Mesendoderm (in vitro differentiated cells): ENCODE results near the gene OLIG3.

ENCODE experiments used
- DNase-seq: peaks from one replicate; pipeline ENCODE4 v3.0.0; 2013
- H2AK5ac ChIP-seq: 2 replicates; pipeline ENCODE4 v1.6.1; 2013; ENCODE audit warnings: low read length, inconsistent platforms
- H2BK120ac ChIP-seq: 2 replicates; pipeline ENCODE4 v1.6.1; 2013; ENCODE audit warnings: low read depth, mild to moderate bottlenecking, low read length, moderate library complexity, mixed read lengths
- H2BK15ac ChIP-seq: replicated peaks from 2 replicates; pipeline ENCODE4 v1.6.1; 2013; ENCODE audit warnings: low read depth, mild to moderate bottlenecking, moderate library complexity
- H2BK5ac ChIP-seq: 2 replicates; pipeline ENCODE4 v1.6.1; 2013; ENCODE audit warnings: low read length, inconsistent platforms
- H3K18ac ChIP-seq: 2 replicates; pipeline ENCODE4 v1.6.1; 2013; ENCODE audit warnings: mild to moderate bottlenecking, low read length, mixed read lengths
- H3K23ac ChIP-seq: one replicate; pipeline ENCODE4 v1.6.1; 2013; ENCODE audit warnings: low read length
- H3K27ac ChIP-seq: 2 replicates; pipeline ENCODE4 v1.5.1; 2013; ENCODE audit warnings: low read depth, mild to moderate bottlenecking, inconsistent platforms, low read length, moderate library complexity
- H3K27me3 ChIP-seq: 2 replicates; pipeline ENCODE4 v1.6.1; 2013; ENCODE audit warnings: low read length, control low read depth, mild to moderate bottlenecking, inconsistent platforms; ENCODE audit not compliant: insufficient read depth, poor library complexity
- H3K36me3 ChIP-seq: 2 replicates; pipeline ENCODE4 v1.6.1; 2013; ENCODE audit warnings: low read length, inconsistent platforms; ENCODE audit not compliant: control insufficient read depth, insufficient read depth
- H3K4ac ChIP-seq: one replicate; pipeline ENCODE4 v1.6.1; 2013; ENCODE audit warnings: low read depth, mild to moderate bottlenecking, low read length, moderate library complexity
- H3K4me1 ChIP-seq: 2 replicates; pipeline ENCODE4 v1.6.1; 2013; ENCODE audit warnings: low read depth, low read length, inconsistent platforms; ENCODE audit not compliant: control insufficient read depth
- H3K4me2 ChIP-seq: 2 replicates; pipeline ENCODE4 v1.6.1; 2013; ENCODE audit warnings: low read length
- H3K4me3 ChIP-seq: 2 replicates; pipeline ENCODE4 v1.5.1; 2013; ENCODE audit warnings: mild to moderate bottlenecking, low read length
- H3K56ac ChIP-seq: one replicate; pipeline ENCODE4 v1.6.1; 2013; ENCODE audit warnings: low read length
- H3K79me1 ChIP-seq: 2 replicates; pipeline ENCODE4 v1.6.1; 2013; ENCODE audit warnings: low read length, inconsistent platforms
- H3K79me2 ChIP-seq: 2 replicates; pipeline ENCODE4 v1.6.1; 2013; ENCODE audit warnings: mild to moderate bottlenecking, low read length; ENCODE audit not compliant: control insufficient read depth, insufficient read depth
- H3K9ac ChIP-seq: 2 replicates; pipeline ENCODE4 v1.6.1; 2013; ENCODE audit warnings: low read length, inconsistent platforms
- H4K5ac ChIP-seq: one replicate; pipeline ENCODE4 v1.6.1; 2013; ENCODE audit warnings: low read length
- H4K8ac ChIP-seq: one replicate; pipeline ENCODE4 v1.6.1; 2013; ENCODE audit warnings: low read depth, mild to moderate bottlenecking, control low read depth, low read length, moderate library complexity
- WGBS: extraction: QIAGEN DNeasy Blood & Tissue Kit; methylation state at CpG from one replicate; pipeline ENCODE4 v1.1.7; 2013; ENCODE audit warnings: low lambda C conversion rate, missing lambda C conversion rate; ENCODE audit not compliant: insufficient coverage; ENCODE audit errors: extremely low coverage; 5-methylcytosine and 5-hydroxymethylcytosine counted together

Gene OLIG3

DNA sequence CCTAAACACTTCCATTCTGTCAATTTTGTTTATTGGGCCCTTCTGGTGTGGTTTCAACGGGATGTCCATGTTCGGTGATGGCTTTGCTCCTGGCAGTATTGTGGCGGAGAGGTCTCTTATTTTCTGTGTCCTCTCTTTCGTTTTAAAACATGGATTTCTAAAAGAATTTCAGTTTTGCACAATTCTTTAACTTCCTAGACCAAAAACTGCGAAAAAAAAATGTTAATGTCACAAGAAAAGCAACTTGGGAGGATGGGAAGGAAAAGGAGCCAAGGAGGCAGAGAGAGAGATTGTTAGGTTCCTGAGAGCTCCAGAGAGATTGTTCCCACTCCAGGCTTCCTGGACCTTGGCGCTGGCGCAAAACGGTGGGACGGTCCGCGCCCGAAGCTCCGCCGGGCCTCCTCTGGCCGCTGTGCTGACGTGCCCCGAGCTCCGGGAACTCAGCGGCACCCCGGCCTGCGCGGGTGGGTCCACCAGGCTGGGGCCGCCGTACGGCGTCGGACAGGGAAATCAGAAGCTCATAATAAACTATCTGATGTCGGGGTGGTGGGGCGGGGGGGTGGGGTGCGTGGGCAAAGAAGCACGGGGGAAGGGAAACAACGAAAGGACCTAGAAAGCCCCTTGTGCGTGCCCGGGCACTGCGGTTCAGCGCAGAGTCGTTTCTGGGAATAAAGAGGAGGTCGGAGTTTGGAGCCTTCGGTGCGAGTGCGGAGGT, 951 bp upstream of the OLIG3 start:
- no peak overlapping the region for H2BK120ac ChIP-seq
- H4K5ac ChIP-seq, result no peak overlapping the region
- no peak overlapping the region for H3K4me3 ChIP-seq
- DNase-seq, result no peak
- H3K79me2 ChIP-seq, result no peaks in the 10 kb centered on the region
- H3K27me3 ChIP-seq, result peaks cover 85% of the 10 kb centered on the region
- H3K79me1 ChIP-seq, result no peaks in the 10 kb centered on the region
- H4K8ac ChIP-seq, result no peak overlapping the region
- no CpG with 5 or more reads among the region's 41 CpGs for WGBS
- no peak overlapping the region for H2BK15ac ChIP-seq
- H3K9ac ChIP-seq, result no peak overlapping the region
- no peak overlapping the region for H3K18ac ChIP-seq
- peak overlapping the region; percentile 21 for H3K4me2 ChIP-seq
- H2BK5ac ChIP-seq, result no peak overlapping the region
- no peaks in the 10 kb centered on the region for H3K36me3 ChIP-seq
- H3K4me1 ChIP-seq, result peaks cover 5% of the 10 kb centered on the region
- H3K4ac ChIP-seq, result no peak overlapping the region
- no peak overlapping the region for H3K27ac ChIP-seq
- H3K56ac ChIP-seq, result no peak overlapping the region
- no peak overlapping the region for H2AK5ac ChIP-seq
- no peak overlapping the region for H3K23ac ChIP-seq

DNA sequence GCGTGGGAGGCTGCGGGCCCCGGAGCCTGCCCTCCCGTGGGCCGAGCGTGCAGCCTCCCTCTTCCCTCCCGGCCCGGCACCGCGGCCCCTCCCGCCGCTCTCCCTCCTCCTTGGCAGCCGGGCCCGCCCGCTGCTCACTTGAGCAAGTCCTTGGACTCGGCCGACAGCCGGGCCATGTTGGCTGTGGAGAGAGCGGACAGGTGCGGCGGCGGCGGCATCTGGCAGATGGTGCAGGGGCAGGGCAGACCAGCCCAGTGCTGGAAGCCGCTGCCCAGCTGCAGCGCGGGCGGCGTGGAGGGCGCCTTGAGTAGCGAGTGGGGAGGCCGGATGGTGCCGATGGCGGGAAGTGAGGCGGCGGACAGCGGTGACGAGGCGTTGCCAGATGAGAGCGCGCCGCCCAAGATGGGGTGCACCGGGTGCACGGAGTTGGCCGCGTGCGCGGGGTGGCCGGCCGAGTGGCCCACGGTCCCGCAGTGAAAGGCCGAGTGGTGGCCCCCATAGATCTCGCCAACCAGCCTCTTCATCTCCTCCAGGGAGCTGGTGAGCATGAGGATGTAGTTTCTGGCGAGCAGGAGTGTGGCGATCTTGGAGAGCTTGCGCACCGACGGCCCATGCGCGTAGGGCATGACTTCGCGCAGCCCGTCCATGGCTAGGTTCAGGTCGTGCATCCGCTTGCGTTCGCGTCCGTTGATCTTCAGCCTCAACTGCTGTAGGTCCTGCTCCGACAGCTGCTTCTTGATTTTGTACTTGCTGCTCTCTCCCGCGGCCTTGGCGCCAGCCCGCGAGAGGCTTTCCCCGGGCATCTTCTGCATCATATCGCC, 766 bp downstream of the OLIG3 start:
- H3K9ac ChIP-seq, result no peak overlapping the region
- H3K23ac ChIP-seq, result no peak overlapping the region
- H2AK5ac ChIP-seq, result no peak overlapping the region
- H2BK5ac ChIP-seq, result no peak overlapping the region
- H3K4me1 ChIP-seq, result peaks cover 6% of the 10 kb centered on the region
- H3K4ac ChIP-seq, result no peak overlapping the region
- H3K79me2 ChIP-seq, result no peaks in the 10 kb centered on the region
- no peak overlapping the region for H2BK15ac ChIP-seq
- no peak overlapping the region for H3K18ac ChIP-seq
- H3K56ac ChIP-seq, result no peak overlapping the region
- WGBS, result no CpG with 5 or more reads among the region's 77 CpGs
- H4K5ac ChIP-seq, result no peak overlapping the region
- no peaks in the 10 kb centered on the region for H3K36me3 ChIP-seq
- H3K79me1 ChIP-seq, result no peaks in the 10 kb centered on the region
- peak; percentile 57 for DNase-seq
- peak overlapping the region; percentile 31 for H3K4me2 ChIP-seq
- H3K27ac ChIP-seq, result no peak overlapping the region
- H4K8ac ChIP-seq, result no peak overlapping the region
- H2BK120ac ChIP-seq, result no peak overlapping the region
- no peak overlapping the region for H3K4me3 ChIP-seq
- peaks cover 96% of the 10 kb centered on the region for H3K27me3 ChIP-seq

DNA sequence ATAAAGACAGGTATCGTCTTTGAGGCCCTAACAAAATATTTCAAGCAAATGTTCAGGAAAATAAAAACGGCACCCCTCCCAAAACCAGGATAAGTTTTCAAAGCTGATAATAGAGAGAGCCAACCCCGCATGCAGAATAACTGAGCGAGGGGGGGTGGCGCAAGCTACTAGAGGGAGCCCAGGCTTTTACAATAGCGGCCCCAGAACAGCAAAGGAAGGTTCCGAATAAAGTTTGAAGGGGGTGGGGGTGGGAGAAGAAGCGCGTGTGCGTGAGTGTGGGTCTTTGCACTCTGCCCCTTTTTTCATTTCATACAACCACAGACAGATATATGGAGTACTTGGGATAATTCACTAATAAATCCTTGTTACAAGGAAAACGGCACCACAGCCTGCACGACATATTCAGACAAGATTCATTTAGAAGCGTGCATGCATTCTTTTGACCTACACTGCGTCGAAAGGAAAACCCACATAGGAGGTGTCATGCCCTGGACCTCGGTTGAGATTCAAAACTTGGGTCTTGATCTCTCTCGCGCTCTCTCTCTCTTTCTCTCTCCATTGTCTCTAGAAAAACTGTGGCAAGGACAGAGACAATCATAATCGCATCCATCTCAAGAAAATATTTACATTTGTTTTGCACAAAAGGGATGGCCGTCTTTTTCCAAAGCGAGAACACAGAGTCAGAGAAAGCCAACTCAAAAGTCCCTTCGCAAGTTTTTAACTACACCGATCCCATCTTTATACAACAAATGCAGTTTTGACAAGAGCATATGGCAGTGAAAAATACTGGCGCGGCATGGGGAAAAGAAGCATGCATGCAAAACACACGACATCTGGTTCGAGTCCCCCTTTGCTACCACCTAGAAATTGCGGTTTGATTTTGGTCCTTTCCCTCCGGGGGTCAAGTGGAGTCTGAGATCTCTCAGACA, 1.6 kb downstream of the OLIG3 start:
- no peak overlapping the region for H2AK5ac ChIP-seq
- H2BK120ac ChIP-seq, result no peak overlapping the region
- no peaks in the 10 kb centered on the region for H3K36me3 ChIP-seq
- no peak overlapping the region for H2BK15ac ChIP-seq
- WGBS, result no CpG with 5 or more reads among the region's 29 CpGs
- H3K4me1 ChIP-seq, result peaks cover 7% of the 10 kb centered on the region
- no peak overlapping the region for H3K4me2 ChIP-seq
- no peak overlapping the region for H3K23ac ChIP-seq
- H3K4ac ChIP-seq, result no peak overlapping the region
- no peak overlapping the region for H3K4me3 ChIP-seq
- H3K9ac ChIP-seq, result no peak overlapping the region
- no peak overlapping the region for H3K27ac ChIP-seq
- no peaks in the 10 kb centered on the region for H3K79me2 ChIP-seq
- no peak overlapping the region for H2BK5ac ChIP-seq
- no peaks in the 10 kb centered on the region for H3K79me1 ChIP-seq
- peaks cover 96% of the 10 kb centered on the region for H3K27me3 ChIP-seq
- no peak overlapping the region for H3K18ac ChIP-seq
- no peak overlapping the region for H4K5ac ChIP-seq
- H3K56ac ChIP-seq, result no peak overlapping the region
- DNase-seq, result no peak
- H4K8ac ChIP-seq, result no peak overlapping the region

DNA sequence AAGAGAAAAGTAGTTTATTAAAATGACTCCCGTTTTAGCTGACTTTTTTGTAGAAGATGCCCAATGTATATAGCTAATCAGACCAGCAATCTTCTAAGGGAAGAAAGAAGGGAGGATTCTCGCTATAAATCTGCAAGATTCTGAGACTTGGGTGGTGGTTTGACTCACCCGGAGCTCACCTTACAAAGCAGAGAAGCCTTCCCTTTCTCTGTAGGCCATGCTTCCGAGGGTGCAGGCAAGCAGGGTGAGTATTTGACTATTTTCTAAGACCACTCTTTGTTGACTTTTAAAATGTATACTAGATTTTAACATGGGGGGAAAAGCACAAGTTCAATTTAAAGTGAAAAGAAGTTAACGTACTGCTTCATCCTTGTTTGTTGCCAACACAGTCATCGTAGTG, 2.7 kb downstream of the OLIG3 start:
- peak; percentile 18 for DNase-seq
- peaks cover 8% of the 10 kb centered on the region for H3K4me1 ChIP-seq
- WGBS, result no CpG with 5 or more reads among the region's 6 CpGs

GRCh38 chr6:137490961-137491360, 3.2 kb downstream of the OLIG3 start:
- Histone ChIP-seq H2BK120ac (no peak overlapping the region), H2BK5ac (no peak overlapping the region), H3K4me2 (no peak overlapping the region), H3K56ac (no peak overlapping the region), H3K79me2 (no peaks in the 10 kb centered on the region), H3K36me3 (no peaks in the 10 kb centered on the region), H4K5ac (no peak overlapping the region), H3K18ac (no peak overlapping the region), H3K4ac (no peak overlapping the region), H2AK5ac (no peak overlapping the region), H4K8ac (no peak overlapping the region), H3K4me3 (no peak overlapping the region), H3K27ac (no peak overlapping the region), H3K27me3 (peaks cover 92% of the 10 kb centered on the region), H3K4me1 (peaks cover 7% of the 10 kb centered on the region), H3K9ac (no peak overlapping the region), H2BK15ac (no peak overlapping the region), H3K23ac (no peak overlapping the region), H3K79me1 (no peaks in the 10 kb centered on the region)
- no CpG with 5 or more reads among the region's 4 CpGs for WGBS
- no peak for DNase-seq

More for the DNA sequence above, 2.7 kb downstream of the OLIG3 start:
- H2AK5ac ChIP-seq, result no peak overlapping the region
- H3K27me3 ChIP-seq, result peaks cover 95% of the 10 kb centered on the region
- H3K79me1 ChIP-seq, result no peaks in the 10 kb centered on the region
- no peak overlapping the region for H3K9ac ChIP-seq
- H3K56ac ChIP-seq, result no peak overlapping the region
- H3K79me2 ChIP-seq, result no peaks in the 10 kb centered on the region
- H4K8ac ChIP-seq, result no peak overlapping the region
- no peak overlapping the region for H3K4me2 ChIP-seq
- H2BK15ac ChIP-seq, result no peak overlapping the region
- H3K23ac ChIP-seq, result no peak overlapping the region
- H2BK5ac ChIP-seq, result no peak overlapping the region
- no peak overlapping the region for H3K4ac ChIP-seq
- H3K27ac ChIP-seq, result no peak overlapping the region
- no peak overlapping the region for H4K5ac ChIP-seq
- no peak overlapping the region for H3K4me3 ChIP-seq
- no peak overlapping the region for H3K18ac ChIP-seq
- H3K36me3 ChIP-seq, result no peaks in the 10 kb centered on the region
- no peak overlapping the region for H2BK120ac ChIP-seq
